ENCODE results near the gene RIOK2.
A peak's percentile ranks its signal among the peaks of the same experiment; 100 is the strongest.

The RIOK2 gene

DNA sequence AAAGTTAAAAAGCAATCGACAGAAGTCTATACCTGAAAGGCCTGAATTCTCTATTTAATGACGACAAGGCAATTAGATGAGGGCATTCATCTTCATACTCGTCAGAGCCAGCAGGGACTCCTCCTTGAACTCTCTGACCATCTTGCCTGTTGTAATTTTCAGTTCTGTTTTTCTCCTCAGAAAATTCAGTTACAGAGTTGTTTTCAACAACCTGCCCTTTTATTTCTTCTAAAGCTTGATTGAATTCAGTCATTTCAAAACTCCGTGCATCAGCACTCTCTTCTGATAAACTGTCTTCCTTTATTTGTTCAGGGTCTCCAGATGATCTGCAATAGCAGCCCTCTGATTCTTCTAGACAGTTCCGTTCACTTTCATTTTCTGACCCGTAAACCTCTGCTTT is 15.6 kb downstream of the RIOK2 start:
- H3K27ac ChIP-seq = no peak overlapping the region

GRCh38 chr5:97165726-97166125 is 17.3 kb downstream of the RIOK2 start:
- peak overlapping the region; percentile 54 for H3K27ac ChIP-seq
- TF ChIP-seq, protein P1, sequence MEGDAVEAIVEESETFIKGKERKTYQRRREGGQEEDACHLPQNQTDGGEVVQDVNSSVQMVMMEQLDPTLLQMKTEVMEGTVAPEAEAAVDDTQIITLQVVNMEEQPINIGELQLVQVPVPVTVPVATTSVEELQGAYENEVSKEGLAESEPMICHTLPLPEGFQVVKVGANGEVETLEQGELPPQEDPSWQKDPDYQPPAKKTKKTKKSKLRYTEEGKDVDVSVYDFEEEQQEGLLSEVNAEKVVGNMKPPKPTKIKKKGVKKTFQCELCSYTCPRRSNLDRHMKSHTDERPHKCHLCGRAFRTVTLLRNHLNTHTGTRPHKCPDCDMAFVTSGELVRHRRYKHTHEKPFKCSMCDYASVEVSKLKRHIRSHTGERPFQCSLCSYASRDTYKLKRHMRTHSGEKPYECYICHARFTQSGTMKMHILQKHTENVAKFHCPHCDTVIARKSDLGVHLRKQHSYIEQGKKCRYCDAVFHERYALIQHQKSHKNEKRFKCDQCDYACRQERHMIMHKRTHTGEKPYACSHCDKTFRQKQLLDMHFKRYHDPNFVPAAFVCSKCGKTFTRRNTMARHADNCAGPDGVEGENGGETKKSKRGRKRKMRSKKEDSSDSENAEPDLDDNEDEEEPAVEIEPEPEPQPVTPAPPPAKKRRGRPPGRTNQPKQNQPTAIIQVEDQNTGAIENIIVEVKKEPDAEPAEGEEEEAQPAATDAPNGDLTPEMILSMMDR (IDR thresholded peaks at IDR 0.05) = no peak
- TF ChIP-seq ZFX (IDR thresholded peaks at IDR 0.05; ENCODE audit: borderline replicate concordance) = no peak

More for the DNA sequence above, 15.6 kb downstream of the RIOK2 start:
- TF ChIP-seq, protein P1 (IDR thresholded peaks at IDR 0.05) = no peak
- no peak for TF ChIP-seq ZFX (IDR thresholded peaks at IDR 0.05; ENCODE audit: borderline replicate concordance)

- H3K27ac ChIP-seq = peak overlapping the region; percentile 54; the same call in 1 of the 2 replicates
Measured at GRCh38 chr5:97164846-97165245, 18.2 kb downstream of the RIOK2 start.

DNA sequence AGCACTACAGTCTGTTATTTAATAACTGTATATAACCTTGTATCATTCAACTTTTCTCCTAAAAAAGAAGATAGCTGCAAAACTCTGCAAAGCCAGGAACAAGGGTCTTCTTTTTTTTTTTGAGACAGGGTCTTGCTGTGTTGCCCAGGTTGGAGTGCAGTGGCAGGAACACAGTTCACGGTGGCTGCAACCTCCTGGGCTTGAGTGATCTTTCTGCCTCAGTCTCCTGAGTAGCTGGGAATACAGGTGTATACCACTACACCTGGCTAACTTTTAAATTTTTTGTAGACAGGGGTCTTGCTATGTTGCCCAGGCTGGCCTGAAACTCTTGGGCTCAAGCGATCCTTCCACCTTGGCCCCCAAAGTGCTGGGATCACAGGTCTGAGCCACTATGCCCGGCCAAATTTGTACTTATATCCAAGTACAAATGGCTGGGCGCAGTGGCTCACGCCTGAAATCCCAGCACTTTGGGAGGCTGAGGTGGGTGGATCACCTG is 19.2 kb downstream of the RIOK2 start:
- no peak overlapping the region for H3K27ac ChIP-seq

More at GRCh38 chr5:97164846-97165245, 18.2 kb downstream of the RIOK2 start:
- TF ChIP-seq ZFX (IDR thresholded peaks at IDR 0.05; ENCODE audit: borderline replicate concordance) = no peak
- TF ChIP-seq, protein P1 (IDR thresholded peaks at IDR 0.05) = no peak

DNA sequence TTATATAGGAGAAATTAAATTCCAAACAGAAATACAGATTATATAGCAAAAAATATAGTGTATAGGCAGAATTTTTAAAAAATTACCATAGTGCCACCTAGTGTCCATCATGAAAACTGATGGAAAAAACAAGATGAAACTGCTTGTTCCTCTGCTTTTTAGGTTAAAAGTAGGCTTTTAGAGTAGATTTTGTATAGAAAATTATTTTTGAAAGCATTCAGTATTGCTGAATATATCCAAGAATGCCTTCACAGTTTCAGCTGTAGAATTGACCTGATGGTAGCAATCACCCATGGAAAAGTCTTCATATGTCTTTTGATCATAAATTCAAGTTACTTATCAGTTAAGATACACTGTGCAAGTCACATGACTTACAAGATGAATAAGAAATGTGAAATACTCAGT is 19.7 kb downstream of the RIOK2 start:
- no peak overlapping the region for H3K27ac ChIP-seq
- no peak for TF ChIP-seq ZFX (IDR thresholded peaks at IDR 0.05; ENCODE audit: borderline replicate concordance)
- TF ChIP-seq, protein P1 (IDR thresholded peaks at IDR 0.05) = peak; percentile 66

More for the DNA sequence above, 19.2 kb downstream of the RIOK2 start:
- no peak for TF ChIP-seq ZFX (IDR thresholded peaks at IDR 0.05; ENCODE audit: borderline replicate concordance)
- TF ChIP-seq, protein P1 (IDR thresholded peaks at IDR 0.05) = no peak

GRCh38 chr5:97162045-97162444 is 21.0 kb downstream of the RIOK2 start:
- H3K27ac ChIP-seq = no peak overlapping the region
- no peak for TF ChIP-seq ZFX (IDR thresholded peaks at IDR 0.05; ENCODE audit: borderline replicate concordance)
- TF ChIP-seq, protein P1 (IDR thresholded peaks at IDR 0.05) = peak; percentile 85

DNA sequence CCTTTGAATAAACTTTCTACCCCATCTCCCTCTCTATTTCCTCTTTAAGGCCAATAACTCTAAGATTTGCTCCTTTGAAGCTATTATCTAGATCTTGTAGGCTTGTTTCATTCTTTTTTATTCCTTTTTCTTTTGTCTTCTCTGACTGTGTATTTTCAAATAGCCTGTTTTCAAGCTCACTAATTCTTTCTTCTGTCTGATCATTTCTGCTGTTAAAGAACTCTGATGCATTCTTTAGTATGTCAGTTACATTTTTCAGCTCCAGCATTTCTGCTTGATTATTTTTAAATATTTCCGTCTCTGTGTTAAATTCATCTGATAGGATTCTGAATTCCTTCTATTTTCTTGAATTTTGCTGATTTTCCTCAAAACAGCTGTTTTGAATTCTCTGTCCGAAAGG is 25.4 kb downstream of the RIOK2 start:
- H3K27ac ChIP-seq = no peak overlapping the region
- TF ChIP-seq, protein P1 (IDR thresholded peaks at IDR 0.05) = no peak
- TF ChIP-seq ZFX (IDR thresholded peaks at IDR 0.05; ENCODE audit: borderline replicate concordance) = no peak

Data from 22Rv1 (cell line).